Measurements from ENCODE around the gene IL3. TPM values are rescaled to one million over a fixed set of nuclear protein-coding genes. Genes with fewer than 3 reads are reported as not detected.

The IL3 gene
- total RNA-seq, 1 donor from 2014 or later = not detected

DNA sequence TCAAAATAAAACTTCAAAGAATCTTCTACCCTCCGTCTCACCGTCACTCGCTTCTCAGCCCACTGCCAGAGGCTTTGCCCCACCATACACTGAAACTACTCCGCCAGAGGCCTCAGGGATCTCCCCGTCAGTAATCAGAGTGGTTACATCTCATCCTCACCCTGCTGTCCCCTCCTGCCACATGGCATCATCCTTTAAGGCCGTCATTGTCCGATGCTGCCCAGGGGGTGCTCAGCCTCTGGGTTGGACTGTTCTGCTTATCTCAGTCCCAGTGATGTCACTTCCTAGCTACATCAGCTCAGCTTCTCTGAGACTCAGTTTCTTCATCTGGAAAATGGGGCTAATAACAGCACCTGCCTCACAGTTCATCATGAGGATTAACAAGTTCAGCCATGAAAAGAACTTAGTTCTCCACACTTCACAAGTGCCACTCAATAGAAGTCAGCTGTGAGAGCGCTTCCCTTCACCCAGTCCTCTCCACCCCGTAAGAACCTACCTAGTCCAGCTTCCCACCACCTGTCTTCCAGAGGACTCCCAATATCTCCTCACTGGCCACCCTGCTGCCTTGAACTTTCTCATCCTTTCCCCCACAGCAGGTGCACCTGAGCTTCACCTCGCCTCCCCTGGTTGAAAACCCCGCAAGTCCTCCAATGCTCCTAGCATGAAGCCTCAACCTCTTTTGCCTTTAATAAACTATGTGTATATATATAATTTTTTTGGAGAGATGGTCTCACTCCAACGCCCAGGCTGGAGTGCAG is 2.8 kb upstream of the IL3 start:
- no peak for DNase-seq

DNA sequence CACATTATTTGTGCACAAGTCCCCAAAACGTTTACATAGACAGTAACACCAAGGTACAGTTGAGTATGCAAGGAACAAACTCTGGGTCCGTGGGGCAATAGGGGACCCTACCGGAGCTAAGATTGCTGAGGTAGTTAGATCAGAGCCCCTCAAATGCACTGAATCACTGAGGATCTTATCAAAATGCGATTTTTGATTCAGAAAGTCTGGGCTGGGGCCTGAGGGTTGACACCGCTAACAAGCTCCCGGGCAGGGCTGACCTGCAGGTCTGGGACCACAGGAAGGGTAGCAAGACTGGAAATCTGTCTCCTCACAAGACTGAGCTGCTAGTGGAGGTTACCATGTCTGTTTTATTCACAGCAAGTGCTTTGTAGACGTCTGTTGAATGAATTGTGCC is 1.8 kb upstream of the IL3 start:
- DNase-seq = no peak

- no peak for DNase-seq
These were observed 1.3 kb upstream of the IL3 start for GRCh38 chr5:132059043-132059695.

DNA sequence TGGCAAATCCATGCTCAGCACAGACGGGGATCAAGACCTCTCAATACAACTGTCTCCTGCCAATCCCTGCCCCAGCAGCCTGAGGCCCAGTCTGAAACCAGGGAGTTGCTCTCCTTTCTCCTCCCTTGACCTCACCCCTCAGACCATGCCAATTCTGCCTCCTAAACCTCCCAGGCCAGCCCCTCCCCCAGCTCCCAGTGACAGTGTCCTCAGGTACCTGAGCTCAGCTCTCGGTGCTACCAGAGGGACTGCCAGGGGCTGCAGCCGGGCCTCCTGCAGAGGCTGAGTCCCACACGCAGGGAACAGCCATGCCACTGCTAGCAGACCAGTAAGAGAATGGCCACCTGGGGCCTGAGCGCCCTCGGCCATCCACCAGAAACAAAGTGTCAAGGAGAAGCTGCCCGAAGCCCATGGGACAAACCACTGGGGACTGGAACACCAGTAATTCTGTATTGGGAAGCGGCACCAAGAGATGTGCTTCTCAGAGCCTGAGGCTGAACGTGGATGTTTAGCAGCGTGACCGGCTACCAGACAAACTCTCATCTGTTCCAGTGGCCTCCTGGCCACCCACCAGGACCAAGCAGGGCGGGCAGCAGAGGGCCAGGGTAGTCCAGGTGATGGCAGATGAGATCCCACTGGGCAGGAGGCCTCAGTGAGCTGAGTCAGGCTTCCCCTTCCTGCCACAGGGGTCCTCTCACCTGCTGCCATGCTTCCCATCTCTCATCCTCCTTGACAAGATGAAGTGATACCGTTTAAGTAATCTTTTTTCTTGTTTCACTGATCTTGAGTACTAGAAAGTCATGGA is 557 bp upstream of the IL3 start:
- no peak for DNase-seq

GRCh38 chr5:132063090-132063911 is 2.8 kb downstream of the IL3 start:
- peak; percentile 76 for DNase-seq

- no peak for DNase-seq
These were observed 3.7 kb downstream of the IL3 start for GRCh38 chr5:132064140-132064539.

DNA sequence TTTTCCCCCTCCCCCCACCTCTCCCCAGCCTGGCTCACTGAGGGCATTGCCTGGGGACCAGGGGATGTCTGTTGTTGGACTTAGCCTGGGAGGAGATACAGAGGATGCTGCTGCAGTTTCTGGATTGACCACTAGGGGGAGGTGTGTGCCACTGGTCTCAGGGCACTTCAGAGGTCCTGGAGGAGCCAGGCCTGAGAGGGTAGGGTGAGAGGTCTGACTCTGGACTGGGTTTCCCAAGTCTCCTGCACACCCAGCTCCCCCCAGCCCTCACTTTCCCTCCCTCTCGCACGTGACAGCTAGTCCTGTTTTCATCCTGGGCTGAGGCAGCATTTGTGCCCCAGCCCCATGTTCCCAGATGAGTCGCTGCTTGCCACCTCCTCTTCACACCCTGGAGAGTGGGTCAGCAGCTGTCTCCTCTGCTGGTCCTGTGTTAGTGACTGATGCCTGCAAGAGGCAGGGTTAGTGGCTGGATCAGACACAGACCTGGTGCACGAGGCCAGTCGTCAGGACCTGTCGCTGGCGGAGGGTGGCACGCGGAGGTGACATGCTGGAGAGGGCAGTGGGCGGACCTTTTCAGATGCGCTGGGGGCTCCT is 4.4 kb downstream of the IL3 start:
- peak; percentile 89 for DNase-seq

DNA sequence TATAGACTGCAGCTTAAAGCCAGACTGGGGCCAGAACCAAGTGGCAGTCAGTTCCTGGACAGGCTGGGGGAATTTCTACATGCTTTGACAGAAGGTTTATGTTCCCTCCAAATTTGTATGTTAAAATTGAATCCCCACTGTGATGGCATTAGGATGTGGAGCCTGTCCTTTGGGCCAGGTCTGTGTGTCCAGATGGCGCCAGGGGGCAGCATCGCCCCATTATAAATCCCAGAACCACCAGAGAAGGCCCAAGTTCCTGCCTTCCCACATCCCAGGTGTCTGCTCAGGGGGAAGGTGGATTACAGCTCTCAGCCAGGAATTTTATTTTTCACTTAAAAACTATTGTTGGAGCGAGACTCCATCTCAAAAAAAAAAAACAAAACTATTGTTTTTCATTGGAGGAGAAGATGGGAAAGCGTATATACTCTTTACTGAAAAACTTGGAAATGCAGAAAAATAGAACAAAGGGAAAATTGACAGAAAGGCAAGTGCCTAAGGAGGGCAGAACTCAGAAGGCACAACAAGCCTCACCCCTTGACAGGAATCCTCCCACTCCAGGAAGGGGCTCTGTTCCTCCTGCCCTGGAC is 5.0 kb downstream of the IL3 start:
- DNase-seq = peak; percentile 85

DNA sequence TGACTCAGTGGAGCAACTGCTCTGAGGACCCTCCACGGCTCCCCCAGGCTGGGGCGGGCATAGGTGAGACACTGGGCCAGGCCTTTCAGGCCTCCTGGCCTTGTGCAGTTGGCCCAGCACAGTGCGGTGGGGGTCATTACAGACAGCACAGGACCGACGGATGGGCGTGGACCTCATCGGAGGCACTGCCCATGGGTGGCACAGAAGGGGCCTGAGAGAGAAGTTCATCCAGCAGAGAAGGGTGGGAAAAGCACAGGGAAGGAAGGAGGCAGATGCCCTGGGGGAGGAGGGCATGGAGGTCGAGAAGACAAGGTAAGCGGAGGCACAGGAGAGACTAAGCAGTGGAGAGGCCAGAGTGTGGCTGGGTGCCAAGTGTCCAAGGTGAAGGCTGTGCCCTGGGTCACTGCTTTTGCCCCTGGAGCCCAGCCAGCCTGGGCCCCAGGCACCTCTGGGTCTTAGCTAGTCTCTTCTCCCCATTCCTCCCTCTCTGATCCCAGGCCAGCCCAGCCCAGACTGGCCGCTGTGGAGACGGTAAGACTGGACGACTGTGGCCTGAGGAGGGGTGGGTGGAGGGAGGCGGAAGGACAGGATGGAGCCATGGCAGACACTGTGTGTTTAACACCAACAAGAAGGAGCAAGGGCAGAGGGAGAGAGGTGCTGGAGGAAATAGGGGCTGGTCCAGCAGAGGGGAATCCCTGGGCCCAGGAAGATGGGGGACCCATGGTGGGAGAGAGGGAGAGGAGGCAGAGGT is 5.7 kb downstream of the IL3 start:
- no peak for DNase-seq

GRCh38 chr5:132066871-132067270 is 6.4 kb downstream of the IL3 start:
- DNase-seq = no peak

DNA sequence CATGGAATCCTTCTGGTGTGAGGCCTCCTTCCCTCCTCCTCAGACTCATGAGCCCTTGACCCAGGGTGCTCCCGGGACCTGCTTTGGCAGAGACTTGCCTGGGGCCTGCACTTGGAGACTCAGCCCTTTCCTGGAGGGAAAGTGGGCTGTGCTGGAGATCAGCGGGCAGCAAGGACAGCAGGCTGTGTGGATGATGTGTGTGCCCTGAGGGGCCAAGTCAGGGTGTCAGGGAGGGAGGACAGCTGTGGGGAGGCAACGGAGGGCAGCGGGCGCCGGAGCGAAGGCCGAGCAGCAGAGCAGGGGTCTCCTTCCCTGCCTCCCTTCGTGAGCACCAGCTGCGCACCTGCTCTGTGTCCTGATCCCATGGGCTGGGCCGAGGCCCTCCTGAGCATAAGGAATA is 7.0 kb downstream of the IL3 start:
- no peak for DNase-seq

GRCh38 chr5:132067941-132068808 is 7.7 kb downstream of the IL3 start:
- DNase-seq = no peak

GRCh38 chr5:132069561-132069960 is 9.1 kb downstream of the IL3 start:
- no peak for DNase-seq

- no peak for DNase-seq
These were observed 9.5 kb downstream of the IL3 start for GRCh38 chr5:132069994-132070393.

- DNase-seq = peak; percentile 47
These were observed 10.2 kb downstream of the IL3 start for GRCh38 chr5:132070460-132071337.

GRCh38 chr5:132071338-132071707 is 10.9 kb downstream of the IL3 start:
- no peak for DNase-seq

DNA sequence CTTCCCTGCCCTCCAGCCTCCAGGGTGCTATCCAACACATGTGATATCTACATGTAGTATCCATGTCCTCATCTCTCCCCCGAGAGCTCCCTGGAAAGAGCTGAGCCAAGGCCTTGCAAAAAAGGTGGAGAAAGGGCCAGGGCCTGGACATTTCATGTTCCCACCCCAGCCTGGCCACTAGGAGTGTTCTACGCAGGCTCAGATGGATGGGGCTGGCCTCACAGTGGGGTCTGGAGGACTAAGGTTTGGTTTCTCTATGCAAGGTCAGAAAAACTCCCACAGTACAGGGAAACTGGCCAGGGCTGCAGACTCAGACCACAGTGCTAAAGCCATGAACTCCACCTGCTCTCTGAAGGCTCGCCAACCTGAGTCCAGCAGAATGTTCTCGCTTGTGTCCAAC is 11.6 kb downstream of the IL3 start:
- DNase-seq = no peak

GRCh38 chr5:132072528-132072927 is 12.1 kb downstream of the IL3 start:
- DNase-seq = no peak
